ENCODE results near the gene GABRD.

The GABRD gene

DNA sequence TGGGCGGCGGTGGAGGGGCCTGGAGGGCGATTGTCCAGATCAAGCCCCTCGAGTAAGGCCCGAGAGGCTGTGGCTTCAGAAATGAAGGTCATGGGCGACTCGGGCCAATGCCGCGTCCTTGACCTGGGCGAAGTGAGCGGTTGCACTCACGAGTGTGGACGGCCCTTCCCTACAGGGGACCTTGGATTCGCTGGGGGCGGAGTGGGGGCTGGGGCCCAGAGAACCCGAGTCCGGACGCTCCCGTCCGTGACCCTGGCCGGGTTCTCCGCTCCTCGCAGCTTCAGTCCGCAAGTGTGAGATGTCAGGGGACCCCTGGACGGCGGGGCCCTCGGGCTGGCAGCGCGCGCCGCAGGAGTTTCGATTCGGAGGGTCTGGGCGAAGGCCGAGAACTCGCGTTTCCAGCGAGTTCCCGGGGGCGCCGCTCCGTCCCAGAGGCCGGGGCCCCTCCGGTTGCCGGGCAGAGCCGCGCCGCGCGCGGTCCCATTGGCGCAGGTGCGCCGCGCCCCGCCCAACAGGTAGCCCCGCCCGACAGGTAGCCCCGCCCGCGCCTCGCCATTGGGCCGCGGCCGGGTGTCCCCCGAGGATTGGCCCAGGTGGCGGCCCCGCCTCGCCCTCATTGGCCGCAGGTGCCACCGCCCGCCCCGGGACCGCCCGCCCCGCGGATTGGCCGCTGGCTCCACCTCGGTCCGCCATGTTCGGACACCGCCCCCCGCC is 30.7 kb downstream of the GABRD start, which contains the start of gene PRKCZ:
TSS of gene PRKCZ (plus strand) at position 694 of the 714 bp plus-strand sequence. CDS start 220 bp downstream, outside the sequence.
- peak; percentile 73 for ATAC-seq
- TF ChIP-seq ZNF70 (CRISPR knock-in tag; IDR thresholded peaks at IDR 0.05) (no peak), TCF4 (CRISPR knock-in tag; IDR thresholded peaks at IDR 0.05; ENCODE audit: borderline replicate concordance) (no peak), ZFP3 (CRISPR knock-in tag; IDR thresholded peaks at IDR 0.05) (no peak), SNAI2 (CRISPR knock-in tag; IDR thresholded peaks at IDR 0.05) (no peak), OSR1 (CRISPR knock-in tag; IDR thresholded peaks at IDR 0.05) (no peak), ARNTL (CRISPR knock-in tag; IDR thresholded peaks at IDR 0.05; ENCODE audit: borderline replicate concordance, low read depth) (no peak), ZC3H10 (CRISPR knock-in tag; IDR thresholded peaks at IDR 0.05) (no peak), BACH2 (CRISPR knock-in tag; IDR thresholded peaks at IDR 0.05; ENCODE audit: borderline replicate concordance) (no peak), ISL1 (CRISPR knock-in tag; IDR thresholded peaks at IDR 0.05) (no peak)
- TF ChIP-seq, protein P1, sequence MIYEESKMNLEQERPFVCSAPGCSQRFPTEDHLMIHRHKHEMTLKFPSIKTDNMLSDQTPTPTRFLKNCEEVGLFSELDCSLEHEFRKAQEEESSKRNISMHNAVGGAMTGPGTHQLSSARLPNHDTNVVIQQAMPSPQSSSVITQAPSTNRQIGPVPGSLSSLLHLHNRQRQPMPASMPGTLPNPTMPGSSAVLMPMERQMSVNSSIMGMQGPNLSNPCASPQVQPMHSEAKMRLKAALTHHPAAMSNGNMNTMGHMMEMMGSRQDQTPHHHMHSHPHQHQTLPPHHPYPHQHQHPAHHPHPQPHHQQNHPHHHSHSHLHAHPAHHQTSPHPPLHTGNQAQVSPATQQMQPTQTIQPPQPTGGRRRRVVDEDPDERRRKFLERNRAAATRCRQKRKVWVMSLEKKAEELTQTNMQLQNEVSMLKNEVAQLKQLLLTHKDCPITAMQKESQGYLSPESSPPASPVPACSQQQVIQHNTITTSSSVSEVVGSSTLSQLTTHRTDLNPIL (CRISPR knock-in tag; IDR thresholded peaks at IDR 0.05; ENCODE audit: low read depth), result no peak
- TF ChIP-seq, protein P2, sequence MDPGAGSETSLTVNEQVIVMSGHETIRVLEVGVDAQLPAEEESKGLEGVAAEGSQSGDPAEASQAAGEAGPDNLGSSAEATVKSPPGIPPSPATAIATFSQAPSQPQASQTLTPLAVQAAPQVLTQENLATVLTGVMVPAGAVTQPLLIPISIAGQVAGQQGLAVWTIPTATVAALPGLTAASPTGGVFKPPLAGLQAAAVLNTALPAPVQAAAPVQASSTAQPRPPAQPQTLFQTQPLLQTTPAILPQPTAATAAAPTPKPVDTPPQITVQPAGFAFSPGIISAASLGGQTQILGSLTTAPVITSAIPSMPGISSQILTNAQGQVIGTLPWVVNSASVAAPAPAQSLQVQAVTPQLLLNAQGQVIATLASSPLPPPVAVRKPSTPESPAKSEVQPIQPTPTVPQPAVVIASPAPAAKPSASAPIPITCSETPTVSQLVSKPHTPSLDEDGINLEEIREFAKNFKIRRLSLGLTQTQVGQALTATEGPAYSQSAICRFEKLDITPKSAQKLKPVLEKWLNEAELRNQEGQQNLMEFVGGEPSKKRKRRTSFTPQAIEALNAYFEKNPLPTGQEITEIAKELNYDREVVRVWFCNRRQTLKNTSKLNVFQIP (CRISPR knock-in tag; IDR thresholded peaks at IDR 0.05; ENCODE audit: borderline replicate concordance, low read depth), result no peak

DNA sequence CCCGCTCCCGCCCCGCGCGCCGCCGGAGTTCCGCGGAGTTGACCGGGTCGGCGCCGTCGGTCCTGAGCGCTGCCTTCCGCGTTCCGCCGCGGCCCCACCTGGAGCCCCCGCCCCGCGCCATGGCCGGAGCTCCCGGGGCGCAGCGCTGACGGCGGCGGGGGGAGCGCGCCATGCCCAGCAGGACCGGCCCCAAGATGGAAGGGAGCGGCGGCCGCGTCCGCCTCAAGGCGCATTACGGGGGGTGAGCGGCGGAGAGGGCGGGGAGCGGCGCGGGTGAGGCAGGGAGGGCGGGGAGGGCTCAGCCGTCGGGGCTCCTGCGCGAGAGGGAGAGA is 31.3 kb downstream of the GABRD start:
- no peak for TF ChIP-seq ZNF565 (CRISPR knock-in tag; conservative IDR thresholded peaks at IDR 0.05; ENCODE audit: low read depth)
- no peak for TF ChIP-seq TCF4 (CRISPR knock-in tag; IDR thresholded peaks at IDR 0.05; ENCODE audit: borderline replicate concordance)
- TF ChIP-seq CSRNP3 (CRISPR knock-in tag; IDR thresholded peaks at IDR 0.05), result no peak
- TF ChIP-seq TOX (CRISPR knock-in tag; IDR thresholded peaks at IDR 0.05; ENCODE audit: borderline replicate concordance), result no peak
- no peak for TF ChIP-seq ZNF8 (CRISPR knock-in tag; IDR thresholded peaks at IDR 0.05)
- no peak for TF ChIP-seq ZC3H10 (CRISPR knock-in tag; IDR thresholded peaks at IDR 0.05)
- TF ChIP-seq PATZ1 (CRISPR knock-in tag; IDR thresholded peaks at IDR 0.05; ENCODE audit: borderline replicate concordance), result no peak
- TF ChIP-seq OSR1 (CRISPR knock-in tag; IDR thresholded peaks at IDR 0.05), result no peak
- TF ChIP-seq PPARA (CRISPR knock-in tag; IDR thresholded peaks at IDR 0.05; ENCODE audit: borderline replicate concordance), result no peak
- no peak for TF ChIP-seq BACH2 (CRISPR knock-in tag; IDR thresholded peaks at IDR 0.05; ENCODE audit: borderline replicate concordance)
- no peak for TF ChIP-seq CSDC2 (CRISPR knock-in tag; IDR thresholded peaks at IDR 0.05)
- no peak for TF ChIP-seq ZNF70 (CRISPR knock-in tag; IDR thresholded peaks at IDR 0.05)
- no peak for TF ChIP-seq ARNTL (CRISPR knock-in tag; IDR thresholded peaks at IDR 0.05; ENCODE audit: borderline replicate concordance, low read depth)
- no peak for TF ChIP-seq GLIS3 (CRISPR knock-in tag; IDR thresholded peaks at IDR 0.05)
- TF ChIP-seq, protein P2 (CRISPR knock-in tag; IDR thresholded peaks at IDR 0.05; ENCODE audit: borderline replicate concordance, low read depth), result no peak
- no peak for TF ChIP-seq ZFP3 (CRISPR knock-in tag; IDR thresholded peaks at IDR 0.05)
- TF ChIP-seq, protein P1 (CRISPR knock-in tag; IDR thresholded peaks at IDR 0.05; ENCODE audit: low read depth), result no peak
- TF ChIP-seq ISL1 (CRISPR knock-in tag; IDR thresholded peaks at IDR 0.05), result no peak
- peak; percentile 7 for ATAC-seq
